GM18517 (cell line): ENCODE data around the gene CTSL.

Source experiments
- ATAC-seq: cut with Tn5 transposase; IDR thresholded peaks from one replicate; pipeline ENCODE4 v1.9.1; 2021; ENCODE audit warnings: mild to moderate bottlenecking, moderate library complexity; ENCODE audit not compliant: unreplicated experiment

The CTSL gene

GRCh38 chr9:87725900-87726709, at the start of gene CTSL:
CTSL (plus strand) TSS chr9:87726119; CDS start chr9:87727604, 1,485 bp downstream.
- peak; percentile 51 for ATAC-seq

GRCh38 chr9:87676976-87677775, 48.7 kb upstream of the CTSL start:
- no peak for ATAC-seq

GRCh38 chr9:87677776-87678587, 47.9 kb upstream of the CTSL start:
- no peak for ATAC-seq

- ATAC-seq = no peak
Measured at GRCh38 chr9:87678650-87679355, 47.1 kb upstream of the CTSL start.

GRCh38 chr9:87681271-87682061, 44.5 kb upstream of the CTSL start:
- ATAC-seq = no peak

- ATAC-seq = no peak
Measured at GRCh38 chr9:87682085-87682484, 43.8 kb upstream of the CTSL start.

GRCh38 chr9:87682618-87683017, 43.3 kb upstream of the CTSL start:
- no peak for ATAC-seq

- no peak for ATAC-seq
Measured at GRCh38 chr9:87683751-87684626, 41.9 kb upstream of the CTSL start.

- ATAC-seq = no peak
Measured at GRCh38 chr9:87684627-87685219, 41.2 kb upstream of the CTSL start.

GRCh38 chr9:87685441-87685840, 40.5 kb upstream of the CTSL start:
- ATAC-seq = no peak

- no peak for ATAC-seq
Measured at GRCh38 chr9:87685871-87686519, 39.9 kb upstream of the CTSL start.

GRCh38 chr9:87686520-87687090, 39.3 kb upstream of the CTSL start:
- no peak for ATAC-seq

- ATAC-seq = no peak
Measured at GRCh38 chr9:87687207-87687606, 38.7 kb upstream of the CTSL start.

GRCh38 chr9:87694236-87694755, 31.6 kb upstream of the CTSL start:
- no peak for ATAC-seq

GRCh38 chr9:87695523-87695922, 30.4 kb upstream of the CTSL start:
- ATAC-seq = no peak

GRCh38 chr9:87696641-87697040, 29.3 kb upstream of the CTSL start:
- no peak for ATAC-seq

- no peak for ATAC-seq
Measured at GRCh38 chr9:87698069-87698809, 27.7 kb upstream of the CTSL start.
